ENCODE data around the gene CCDC24.

DNA sequence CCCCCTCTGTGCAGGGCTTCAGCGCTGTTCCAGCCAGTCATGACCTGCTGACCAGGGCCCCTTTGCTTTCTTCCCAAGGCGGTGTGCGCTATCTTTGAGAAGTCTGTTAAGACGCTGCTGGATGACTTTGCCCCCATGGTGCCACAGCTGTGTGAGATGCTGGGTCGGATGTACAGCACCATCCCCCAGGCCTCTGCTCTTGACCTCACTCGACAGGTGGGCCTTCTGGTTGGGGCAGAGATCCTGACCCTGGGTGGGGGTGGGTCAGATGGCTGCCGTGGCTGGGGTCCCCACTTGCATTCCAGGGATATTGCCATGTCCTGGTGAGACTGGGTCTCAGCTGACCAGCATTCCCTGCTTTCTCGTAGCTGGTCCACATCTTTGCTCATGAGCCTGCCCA lies 30.6 kb upstream of the CCDC24 start:
- TF ChIP-seq, protein P1, sequence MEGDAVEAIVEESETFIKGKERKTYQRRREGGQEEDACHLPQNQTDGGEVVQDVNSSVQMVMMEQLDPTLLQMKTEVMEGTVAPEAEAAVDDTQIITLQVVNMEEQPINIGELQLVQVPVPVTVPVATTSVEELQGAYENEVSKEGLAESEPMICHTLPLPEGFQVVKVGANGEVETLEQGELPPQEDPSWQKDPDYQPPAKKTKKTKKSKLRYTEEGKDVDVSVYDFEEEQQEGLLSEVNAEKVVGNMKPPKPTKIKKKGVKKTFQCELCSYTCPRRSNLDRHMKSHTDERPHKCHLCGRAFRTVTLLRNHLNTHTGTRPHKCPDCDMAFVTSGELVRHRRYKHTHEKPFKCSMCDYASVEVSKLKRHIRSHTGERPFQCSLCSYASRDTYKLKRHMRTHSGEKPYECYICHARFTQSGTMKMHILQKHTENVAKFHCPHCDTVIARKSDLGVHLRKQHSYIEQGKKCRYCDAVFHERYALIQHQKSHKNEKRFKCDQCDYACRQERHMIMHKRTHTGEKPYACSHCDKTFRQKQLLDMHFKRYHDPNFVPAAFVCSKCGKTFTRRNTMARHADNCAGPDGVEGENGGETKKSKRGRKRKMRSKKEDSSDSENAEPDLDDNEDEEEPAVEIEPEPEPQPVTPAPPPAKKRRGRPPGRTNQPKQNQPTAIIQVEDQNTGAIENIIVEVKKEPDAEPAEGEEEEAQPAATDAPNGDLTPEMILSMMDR (conservative IDR thresholded peaks at IDR 0.05 in 1 of 2, IDR thresholded peaks at IDR 0.05 in 1 of 2; ENCODE audit: extremely low read depth in 1 of 2, insufficient read depth in 1 of 2, low read depth in 1 of 2, low read length in 2 of 2): no peak
- TF ChIP-seq EZH2 (IDR thresholded peaks at IDR 0.05; ENCODE audit: borderline replicate concordance, low read length): no peak

Measured in mammary epithelial cell (primary cell).